Panc1 (cell line): Measurements from ENCODE around the gene CPA5.

Experiments
- CTCF ChIP-seq: fragments of 450-650 bp; IDR thresholded peaks from 2 replicates; pipeline ENCODE4 v1.5.1; 2017; ENCODE audit warnings: mild to moderate bottlenecking
- REST ChIP-seq, 2 experiments: IDR thresholded peaks; 2 replicates each; pipeline ENCODE4 v1.6.1; 2011 to 2012; ENCODE audit warnings: low read depth in 2 of 2, control low read depth in 1 of 2, low read length in 1 of 2, mild to moderate bottlenecking in 1 of 2, moderate library complexity in 1 of 2; ENCODE audit not compliant: insufficient read depth in 1 of 2

- TF ChIP-seq CTCF (no peak), REST (IDR thresholded peaks at IDR 0.05; ENCODE audit: insufficient read depth in 1 of 2, low read depth in 2 of 2, low read length in 1 of 2) (no peak)
These were observed 52.6 kb downstream of the CPA5 start for GRCh38 chr7:130397051-130397757.
